ENCODE measurements around the gene C1orf105.

- TF ChIP-seq CEBPB (IDR thresholded peaks at IDR 0.05; ENCODE audit: borderline replicate concordance in 1 of 2, low read depth in 2 of 2, low read length in 2 of 2) (0 out of 4 replicates have a peak, but pooled peaks of 1 of the 2 experiments have one; percentile 34), WRNIP1 (IDR thresholded peaks at IDR 0.05; ENCODE audit: borderline replicate concordance, low read depth, low read length) (no peak), NFYB (IDR thresholded peaks at IDR 0.05; ENCODE audit: insufficient read depth, low read depth, low read length) (no peak), CEBPZ (IDR thresholded peaks at IDR 0.05; ENCODE audit: low read depth, low read length) (no peak), CTCF (IDR thresholded peaks at IDR 0.05 in 2 of 3, conservative IDR thresholded peaks at IDR 0.05 in 1 of 3; ENCODE audit: control insufficient read depth in 2 of 3, extremely low read depth in 1 of 3, insufficient read depth in 1 of 3, low read depth in 3 of 3, low read length in 3 of 3) (no peak), NBN (IDR thresholded peaks at IDR 0.05) (no peak), POU2F2 (IDR thresholded peaks at IDR 0.05; ENCODE audit: borderline replicate concordance, low read depth, low read length) (no peak), KAT2A (conservative IDR thresholded peaks at IDR 0.05; ENCODE audit: control insufficient read depth, low read depth, low read length) (no peak), RAD21 (IDR thresholded peaks at IDR 0.05; ENCODE audit: insufficient read depth, low read depth, low read length) (no peak), FOXK2 (IDR thresholded peaks at IDR 0.05) (no peak), EZH2 (IDR thresholded peaks at IDR 0.05; ENCODE audit: borderline replicate concordance, control insufficient read depth, low read depth, low read length) (no peak), CBFB (IDR thresholded peaks at IDR 0.05; ENCODE audit: low read depth) (no peak)
These were observed 23.3 kb upstream of the C1orf105 start for GRCh38 chr1:172397221-172397620.

Measured in GM12878 (cell line).